Muscle layer of colon (tissue), 2 donors: ENCODE measurements around the gene UMAD1.

ENCODE experiments used
- H3K27ac ChIP-seq: one replicate; pipeline ENCODE4 v1.7.0; 2013; ENCODE audit warnings: low read depth, mild to moderate bottlenecking, low read length, moderate library complexity
- H3K27me3 ChIP-seq, 2 donors: one replicate each; pipeline ENCODE4 v1.7.0; 2013; ENCODE audit warnings: low read length in 2 of 2, mild to moderate bottlenecking in 2 of 2; ENCODE audit not compliant: insufficient read depth in 2 of 2, control insufficient read depth in 1 of 2
- H3K36me3 ChIP-seq: one replicate; pipeline ENCODE4 v1.7.0; 2013; ENCODE audit warnings: mild to moderate bottlenecking, low read length; ENCODE audit not compliant: insufficient read depth
- H3K4me1 ChIP-seq: one replicate; pipeline ENCODE4 v1.7.0; 2013; ENCODE audit warnings: mild to moderate bottlenecking, low read length; ENCODE audit not compliant: insufficient read depth
- H3K4me3 ChIP-seq, 2 donors: one replicate each; pipeline ENCODE4 v1.7.0; 2013; ENCODE audit warnings: low read length in 2 of 2, low read depth in 1 of 2, mild to moderate bottlenecking in 1 of 2, moderate library complexity in 1 of 2
- H3K9ac ChIP-seq: one replicate; pipeline ENCODE4 v1.7.0; 2013; ENCODE audit warnings: low read length
- H3K9me3 ChIP-seq: one replicate; pipeline ENCODE4 v1.7.0; 2013; ENCODE audit warnings: mild to moderate bottlenecking, low read length
- donor health status: abdominal sarcoma.
- donor health status: Adenocarcinoma of cecum.

Gene UMAD1

DNA sequence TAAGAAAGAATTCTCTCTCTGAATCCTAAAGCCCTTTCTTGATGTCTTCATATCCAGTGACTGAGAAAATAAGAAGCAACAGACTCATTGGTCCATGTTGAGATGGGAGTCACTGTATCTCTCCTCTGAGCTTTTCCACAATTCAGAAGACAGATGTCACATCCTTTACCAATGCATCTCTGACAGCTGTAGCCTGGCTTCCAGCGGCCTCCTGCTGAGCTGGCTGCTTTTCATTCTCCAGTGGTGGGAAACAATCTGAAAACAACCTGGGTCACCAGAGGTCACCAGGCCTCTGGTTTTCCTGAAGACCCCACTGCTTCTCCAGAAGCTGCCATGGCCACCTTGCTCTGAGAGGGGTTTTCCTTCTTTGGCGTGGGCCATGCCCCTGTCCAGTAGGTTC lies 96.1 kb downstream of the UMAD1 start:
- Histone ChIP-seq H3K27ac (no peak overlapping the region), H3K27me3 (no peaks in the 10 kb centered on the region), H3K9ac (no peak overlapping the region), H3K4me3 (no peak overlapping the region), H3K36me3 (no peaks in the 10 kb centered on the region), H3K4me1 (peaks cover 23% of the 10 kb centered on the region), H3K9me3 (no peaks in the 10 kb centered on the region)

DNA sequence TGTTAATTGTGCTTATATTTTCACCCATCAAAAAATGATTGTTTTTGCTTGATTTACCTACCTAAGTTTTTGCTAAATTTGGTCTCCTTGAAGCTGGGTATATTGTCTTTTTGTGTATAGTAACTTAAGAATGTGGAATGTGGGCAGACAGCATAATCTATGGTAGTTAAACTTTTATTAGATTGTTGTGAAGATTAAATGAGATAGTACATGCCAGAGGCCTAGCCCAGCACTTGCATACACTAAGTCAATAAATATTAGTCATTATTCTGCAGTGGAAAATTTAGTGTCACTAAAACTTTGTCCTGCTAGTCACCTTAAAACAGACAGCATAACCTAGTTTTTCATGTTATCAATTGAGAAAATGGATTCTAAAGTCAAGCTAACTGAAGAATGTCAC lies 97.1 kb downstream of the UMAD1 start:
- Histone ChIP-seq H3K4me1 (peaks cover 13% of the 10 kb centered on the region), H3K4me3 (no peak overlapping the region), H3K27ac (no peak overlapping the region)

GRCh38 chr7:7738177-7738576 lies 97.6 kb downstream of the UMAD1 start:
- Histone ChIP-seq H3K4me3 (no peak overlapping the region), H3K4me1 (peaks cover 8% of the 10 kb centered on the region), H3K36me3 (no peaks in the 10 kb centered on the region), H3K27me3 (no peaks in the 10 kb centered on the region), H3K27ac (no peak overlapping the region), H3K9me3 (no peaks in the 10 kb centered on the region), H3K9ac (no peak overlapping the region)

More for the DNA sequence above, 97.1 kb downstream of the UMAD1 start:
- H3K36me3 ChIP-seq = no peaks in the 10 kb centered on the region
- no peak overlapping the region for H3K9ac ChIP-seq
- H3K9me3 ChIP-seq = no peaks in the 10 kb centered on the region
- H3K27me3 ChIP-seq = no peaks in the 10 kb centered on the region

- Histone ChIP-seq H3K4me3 (no peak overlapping the region), H3K4me1 (peaks cover 8% of the 10 kb centered on the region), H3K9ac (no peak overlapping the region), H3K9me3 (no peaks in the 10 kb centered on the region), H3K27ac (no peak overlapping the region), H3K27me3 (no peaks in the 10 kb centered on the region), H3K36me3 (no peaks in the 10 kb centered on the region)
Observed at GRCh38 chr7:7738622-7739021, 98.1 kb downstream of the UMAD1 start.

- Histone ChIP-seq H3K9ac (no peak overlapping the region), H3K36me3 (no peaks in the 10 kb centered on the region), H3K4me1 (peaks cover 8% of the 10 kb centered on the region), H3K27me3 (no peaks in the 10 kb centered on the region), H3K4me3 (no peak overlapping the region), H3K27ac (no peak overlapping the region), H3K9me3 (no peaks in the 10 kb centered on the region)
Observed at GRCh38 chr7:7739204-7740036, 98.9 kb downstream of the UMAD1 start.

- Histone ChIP-seq H3K27ac (no peak overlapping the region), H3K9ac (no peak overlapping the region), H3K9me3 (no peaks in the 10 kb centered on the region), H3K4me3 (no peak overlapping the region), H3K4me1 (peaks cover 8% of the 10 kb centered on the region), H3K36me3 (no peaks in the 10 kb centered on the region), H3K27me3 (no peaks in the 10 kb centered on the region)
Observed at GRCh38 chr7:7740037-7740355, 99.4 kb downstream of the UMAD1 start.

DNA sequence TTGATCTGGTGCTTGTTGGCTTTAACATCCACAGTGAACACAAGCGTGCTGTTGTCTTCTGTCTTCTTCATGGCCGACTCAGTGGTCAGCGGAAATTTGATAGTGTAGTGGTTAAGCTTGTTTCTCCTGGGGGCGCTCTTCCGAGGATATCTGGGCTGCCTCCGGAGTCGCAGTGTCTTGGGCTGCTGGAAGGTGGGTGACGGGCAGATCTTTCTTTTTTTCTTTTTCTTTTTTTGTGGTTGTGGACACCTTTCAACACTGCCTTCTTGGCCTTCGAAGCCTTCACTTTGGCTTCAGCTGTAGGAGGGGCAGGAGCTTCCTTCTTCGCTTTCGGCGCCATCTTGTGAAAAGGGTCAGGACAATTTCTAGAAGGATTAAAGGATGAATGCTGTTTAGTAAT lies 101.7 kb downstream of the UMAD1 start:
- H3K27ac ChIP-seq = no peak overlapping the region
- H3K9me3 ChIP-seq = no peaks in the 10 kb centered on the region
- H3K4me1 ChIP-seq = peaks cover 27% of the 10 kb centered on the region
- no peaks in the 10 kb centered on the region for H3K36me3 ChIP-seq
- no peaks in the 10 kb centered on the region for H3K27me3 ChIP-seq
- H3K9ac ChIP-seq = no peak overlapping the region
- H3K4me3 ChIP-seq = no peak overlapping the region

DNA sequence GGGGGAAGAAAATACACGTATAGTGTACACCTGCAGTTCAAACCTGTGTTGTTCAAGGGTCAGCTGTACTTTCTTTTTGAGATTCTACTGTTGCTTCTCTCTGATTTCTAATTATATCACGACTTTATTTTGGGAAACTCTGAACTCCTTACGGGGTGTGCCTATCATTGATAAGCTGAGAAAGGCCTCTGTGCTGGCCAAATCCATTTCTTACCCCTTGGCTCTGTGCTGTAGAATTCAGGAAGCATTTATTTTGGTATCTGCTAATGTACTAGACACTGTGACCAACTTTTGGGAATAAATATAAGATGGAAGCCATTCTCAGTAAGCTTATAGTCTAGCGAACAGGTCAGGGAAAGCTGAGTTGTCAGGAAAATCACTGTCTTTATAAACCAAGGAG lies 104.7 kb downstream of the UMAD1 start:
- Histone ChIP-seq H3K4me3 (no peak overlapping the region), H3K9me3 (no peaks in the 10 kb centered on the region), H3K4me1 (peaks cover 20% of the 10 kb centered on the region), H3K9ac (no peak overlapping the region), H3K36me3 (no peaks in the 10 kb centered on the region), H3K27me3 (no peaks in the 10 kb centered on the region), H3K27ac (no peak overlapping the region)

DNA sequence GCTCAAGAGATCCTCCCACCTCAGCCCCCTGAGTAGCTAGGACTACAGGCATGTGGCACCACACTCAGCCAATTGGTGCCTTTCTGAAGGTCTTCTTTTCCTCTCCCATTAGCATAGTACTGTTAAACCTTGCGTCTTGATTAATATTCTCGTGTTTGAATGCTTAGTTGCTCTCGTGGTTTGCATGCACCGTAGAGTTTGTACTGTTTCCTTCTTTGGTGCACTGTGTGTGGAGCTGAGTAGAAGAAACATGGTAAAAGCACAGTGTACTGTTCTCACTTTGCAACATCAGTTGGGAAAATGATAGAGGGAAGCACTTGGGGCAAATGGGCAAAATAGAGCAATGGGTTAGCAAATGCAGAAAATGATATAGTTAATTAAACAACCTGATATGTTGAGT lies 105.4 kb downstream of the UMAD1 start:
- Histone ChIP-seq H3K4me3 (no peak overlapping the region), H3K9me3 (no peaks in the 10 kb centered on the region), H3K9ac (no peak overlapping the region), H3K27ac (no peak overlapping the region), H3K4me1 (peaks cover 28% of the 10 kb centered on the region), H3K27me3 (no peaks in the 10 kb centered on the region), H3K36me3 (no peaks in the 10 kb centered on the region)

DNA sequence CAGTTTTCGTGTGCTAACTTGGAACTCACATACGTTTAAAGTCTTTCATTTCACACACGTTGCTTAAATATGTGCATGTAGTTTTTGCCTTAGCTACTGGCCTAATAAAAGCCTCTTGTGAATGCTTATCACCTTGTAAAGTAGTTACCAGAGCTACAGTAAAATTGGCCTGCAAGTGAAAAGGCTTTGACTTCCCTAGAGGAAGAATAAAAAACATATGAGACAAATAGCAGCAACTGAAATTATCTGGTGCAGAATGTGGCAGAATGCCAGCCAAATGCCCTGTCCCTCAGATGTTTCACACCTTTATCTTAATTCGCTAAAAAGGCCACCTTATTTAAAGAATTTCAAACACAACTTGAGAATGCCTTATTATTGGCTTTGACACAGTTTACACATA lies 105.9 kb downstream of the UMAD1 start:
- no peaks in the 10 kb centered on the region for H3K36me3 ChIP-seq
- H3K4me3 ChIP-seq = no peak overlapping the region
- no peak overlapping the region for H3K27ac ChIP-seq
- no peak overlapping the region for H3K9ac ChIP-seq
- H3K9me3 ChIP-seq = no peaks in the 10 kb centered on the region
- H3K4me1 ChIP-seq = peaks cover 32% of the 10 kb centered on the region
- H3K27me3 ChIP-seq = no peaks in the 10 kb centered on the region

- Histone ChIP-seq H3K9me3 (no peaks in the 10 kb centered on the region), H3K36me3 (no peaks in the 10 kb centered on the region), H3K27ac (no peak overlapping the region), H3K4me1 (peaks cover 29% of the 10 kb centered on the region), H3K4me3 (no peak overlapping the region), H3K27me3 (no peaks in the 10 kb centered on the region), H3K9ac (no peak overlapping the region)
Observed at GRCh38 chr7:7750571-7751242, 110.2 kb downstream of the UMAD1 start.
